Kidney capillary endothelial cell (primary cell): ENCODE measurements around the gene RAB8A.
"Not testable (repeated sequence)": the region's sequence is repeated elsewhere in the genome, so short reads cannot be mapped to it uniquely, and the experiment has no call there.

Experiments used
- DNase-seq: peaks from one replicate; pipeline ENCODE4 v3.0.0-alpha.2; 2018; ENCODE audit warnings: low spot score

Gene RAB8A

GRCh38 chr19:16078759-16079707 lies 32.7 kb upstream of the RAB8A start:
- DNase-seq = peak; percentile 98

GRCh38 chr19:16084067-16084685 lies 27.5 kb upstream of the RAB8A start:
- no peak for DNase-seq

GRCh38 chr19:16085115-16085514 lies 26.6 kb upstream of the RAB8A start:
- no peak for DNase-seq

GRCh38 chr19:16087404-16087803 lies 24.3 kb upstream of the RAB8A start:
- not testable (repeated sequence) for DNase-seq

GRCh38 chr19:16087940-16088339 lies 23.7 kb upstream of the RAB8A start:
- no peak for DNase-seq

GRCh38 chr19:16088351-16089009 lies 23.2 kb upstream of the RAB8A start:
- DNase-seq = no peak

GRCh38 chr19:16089010-16089846 lies 22.5 kb upstream of the RAB8A start:
- DNase-seq = no peak

- no peak for DNase-seq
Observed at GRCh38 chr19:16091546-16092475, 19.9 kb upstream of the RAB8A start.

GRCh38 chr19:16094360-16095070 lies 17.2 kb upstream of the RAB8A start:
- no peak for DNase-seq

- DNase-seq = no peak
Observed at GRCh38 chr19:16095071-16095571, 16.6 kb upstream of the RAB8A start.

GRCh38 chr19:16096280-16096855 lies 15.3 kb upstream of the RAB8A start:
- no peak for DNase-seq

- no peak for DNase-seq
Observed at GRCh38 chr19:16098416-16098768, 13.3 kb upstream of the RAB8A start.

- DNase-seq = no peak
Observed at GRCh38 chr19:16098821-16099220, 12.9 kb upstream of the RAB8A start.

- not testable (repeated sequence) for DNase-seq
Observed at GRCh38 chr19:16099314-16099965, 12.2 kb upstream of the RAB8A start.

- DNase-seq = no peak
Observed at GRCh38 chr19:16100524-16100923, 11.2 kb upstream of the RAB8A start.

- DNase-seq = no peak
Observed at GRCh38 chr19:16104722-16105121, 7.0 kb upstream of the RAB8A start.

- no peak for DNase-seq
Observed at GRCh38 chr19:16106121-16106520, 5.6 kb upstream of the RAB8A start.

- no peak for DNase-seq
Observed at GRCh38 chr19:16111909-16112752, 442 bp downstream of the RAB8A start.
